Mesothelial cell of epicardium (in vitro differentiated cells): Measurements from ENCODE around the gene ATP2C2. TPM values are rescaled to one million over a fixed set of nuclear protein-coding genes. Genes with fewer than 3 reads are reported as not detected.
"Not testable (repeated sequence)": the region's sequence is repeated elsewhere in the genome, so short reads cannot be mapped to it uniquely, and the experiment has no call there.

Source experiments
- DNase-seq, 2 experiments: peaks; one replicate each; pipeline ENCODE4 v3.0.0; 2021; ENCODE audit warnings: low spot score in 2 of 2; ENCODE audit not compliant: unreplicated experiment in 2 of 2
- H3K27ac Mint-ChIP-seq: 2 replicates; pipeline ENCODE4 v1.8.0; 2021; ENCODE audit warnings: mixed read lengths
- H3K27me3 Mint-ChIP-seq: 2 replicates; pipeline ENCODE4 v1.8.0; 2021; ENCODE audit warnings: low read depth, mixed read lengths
- H3K36me3 Mint-ChIP-seq: 2 replicates; pipeline ENCODE4 v1.8.0; 2021; ENCODE audit warnings: mixed read lengths
- H3K4me1 Mint-ChIP-seq: 2 replicates; pipeline ENCODE4 v1.8.0; 2021; ENCODE audit warnings: mixed read lengths
- H3K4me3 Mint-ChIP-seq: 2 replicates; pipeline ENCODE4 v1.8.0; 2021; ENCODE audit warnings: mild to moderate bottlenecking, moderate library complexity, mixed read lengths
- H3K9me3 Mint-ChIP-seq: 2 replicates; pipeline ENCODE4 v1.8.0; 2021; ENCODE audit warnings: mixed read lengths
- total RNA-seq: library from RNA; stranded (reverse); gene quantifications from 3 replicates; pipeline ENCODE4 v1.2.1, GENCODE V29; 2021
- TF ChIP-seq, protein P1 (sequence below): fragments of 200-600 bp; sonication (generic); IDR thresholded peaks from one replicate; pipeline ENCODE4 v1.5.0; 2021; ENCODE audit warnings: antibody characterized with exemption; ENCODE audit not compliant: unreplicated experiment

Gene ATP2C2
- total RNA-seq, 1 donor from 2014 or later: 47.7 TPM

DNA sequence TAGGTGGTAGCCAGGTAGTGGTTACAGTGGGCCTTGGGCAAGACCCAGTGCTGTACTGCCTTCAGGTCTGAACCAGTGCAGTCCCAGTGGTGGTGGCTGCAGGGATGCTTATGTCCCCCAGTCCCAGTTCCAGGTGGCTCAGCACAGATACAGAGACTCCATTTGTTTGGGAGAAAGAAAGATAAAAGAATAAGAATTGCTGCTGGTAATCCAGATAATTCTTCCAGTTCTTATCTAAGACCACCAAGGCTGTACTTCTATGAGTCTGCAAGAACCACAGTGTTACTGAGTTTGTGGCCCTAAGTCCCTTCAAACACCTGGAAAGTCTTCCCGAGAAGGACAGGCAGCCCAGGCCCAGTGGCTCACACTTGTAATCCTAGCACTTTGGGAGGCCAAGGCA, 33.9 kb upstream of the ATP2C2 start:
- Mint-ChIP-seq H3K27me3 (no peaks in the 10 kb centered on the region), H3K4me3 (no peak overlapping the region), H3K36me3 (peaks cover 13% of the 10 kb centered on the region), H3K27ac (no peak overlapping the region), H3K9me3 (peaks cover 20% of the 10 kb centered on the region), H3K4me1 (peaks cover 3% of the 10 kb centered on the region)
- TF ChIP-seq, protein P1, sequence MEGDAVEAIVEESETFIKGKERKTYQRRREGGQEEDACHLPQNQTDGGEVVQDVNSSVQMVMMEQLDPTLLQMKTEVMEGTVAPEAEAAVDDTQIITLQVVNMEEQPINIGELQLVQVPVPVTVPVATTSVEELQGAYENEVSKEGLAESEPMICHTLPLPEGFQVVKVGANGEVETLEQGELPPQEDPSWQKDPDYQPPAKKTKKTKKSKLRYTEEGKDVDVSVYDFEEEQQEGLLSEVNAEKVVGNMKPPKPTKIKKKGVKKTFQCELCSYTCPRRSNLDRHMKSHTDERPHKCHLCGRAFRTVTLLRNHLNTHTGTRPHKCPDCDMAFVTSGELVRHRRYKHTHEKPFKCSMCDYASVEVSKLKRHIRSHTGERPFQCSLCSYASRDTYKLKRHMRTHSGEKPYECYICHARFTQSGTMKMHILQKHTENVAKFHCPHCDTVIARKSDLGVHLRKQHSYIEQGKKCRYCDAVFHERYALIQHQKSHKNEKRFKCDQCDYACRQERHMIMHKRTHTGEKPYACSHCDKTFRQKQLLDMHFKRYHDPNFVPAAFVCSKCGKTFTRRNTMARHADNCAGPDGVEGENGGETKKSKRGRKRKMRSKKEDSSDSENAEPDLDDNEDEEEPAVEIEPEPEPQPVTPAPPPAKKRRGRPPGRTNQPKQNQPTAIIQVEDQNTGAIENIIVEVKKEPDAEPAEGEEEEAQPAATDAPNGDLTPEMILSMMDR: no peak
- no peak for DNase-seq

DNA sequence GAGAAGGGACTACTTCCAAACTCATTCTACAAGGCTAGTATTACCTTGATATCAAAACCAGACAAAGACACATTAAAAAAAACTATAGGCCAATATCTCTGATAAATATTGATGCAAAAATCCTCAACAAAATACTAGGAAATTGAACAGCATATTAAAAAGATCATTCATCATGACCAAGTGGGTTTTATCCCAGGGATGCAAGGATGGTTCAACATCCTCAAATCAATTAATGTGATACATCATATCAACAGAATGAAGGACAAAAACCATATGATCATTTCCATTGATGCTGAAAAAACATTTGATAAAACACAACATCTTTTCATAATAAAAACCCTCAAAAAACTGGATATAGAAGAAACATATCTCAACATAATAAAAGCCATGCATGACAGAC, 31.1 kb upstream of the ATP2C2 start:
- not testable (repeated sequence) for H3K4me1 Mint-ChIP-seq

DNA sequence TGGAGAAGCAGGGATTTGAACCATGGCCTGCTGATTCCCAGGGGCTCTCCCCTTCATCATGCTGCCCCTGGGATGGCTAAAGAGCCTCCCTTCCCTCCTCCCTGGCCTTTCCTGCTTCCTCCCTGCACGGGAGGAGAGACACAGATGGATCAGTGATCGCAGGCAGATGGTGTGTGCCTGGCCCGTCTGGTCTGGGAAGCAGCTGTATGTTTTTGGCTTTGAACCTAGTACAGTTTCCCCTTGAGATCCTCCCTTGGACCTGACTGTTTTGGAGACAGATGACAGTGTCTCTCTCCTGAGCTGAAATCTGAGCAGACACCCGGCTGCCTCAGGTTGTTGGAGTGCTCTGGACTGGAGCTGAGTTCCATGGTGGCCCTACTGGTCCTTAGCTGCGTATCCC, 29.0 kb upstream of the ATP2C2 start:
- TF ChIP-seq, protein P1: no peak
- no peaks in the 10 kb centered on the region for H3K27me3 Mint-ChIP-seq
- DNase-seq: no peak
- peaks cover 20% of the 10 kb centered on the region for H3K9me3 Mint-ChIP-seq
- no peak overlapping the region for H3K27ac Mint-ChIP-seq
- no peak overlapping the region for H3K4me3 Mint-ChIP-seq
- peaks cover 13% of the 10 kb centered on the region for H3K36me3 Mint-ChIP-seq
- H3K4me1 Mint-ChIP-seq: peaks cover 4% of the 10 kb centered on the region

More for the DNA sequence above, 31.1 kb upstream of the ATP2C2 start:
- not testable (repeated sequence) for H3K4me3 Mint-ChIP-seq, H3K27me3 Mint-ChIP-seq, DNase-seq, H3K27ac Mint-ChIP-seq
- Mint-ChIP-seq H3K9me3 (peaks cover 20% of the 10 kb centered on the region), H3K36me3 (peaks cover 13% of the 10 kb centered on the region)

DNA sequence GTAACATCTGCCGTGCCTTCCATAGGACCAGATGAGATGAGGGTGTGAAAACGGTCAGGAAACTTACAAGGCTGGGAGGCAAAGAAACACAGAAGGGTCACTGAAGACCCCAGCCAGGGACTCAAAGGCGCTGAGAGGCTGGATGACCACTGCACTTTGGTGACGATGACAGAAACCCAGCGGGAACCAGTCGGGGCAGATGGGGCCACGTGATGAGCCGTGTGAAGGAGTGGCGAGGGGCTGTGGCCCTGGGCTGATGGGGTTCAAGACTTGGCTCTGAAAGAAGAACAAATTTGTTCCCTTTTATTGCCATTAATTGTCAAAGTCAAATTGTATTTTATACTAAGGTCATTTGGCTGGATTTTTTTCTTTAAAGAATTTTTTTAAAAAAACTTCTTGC, 28.6 kb upstream of the ATP2C2 start:
- Mint-ChIP-seq H3K36me3 (peaks cover 13% of the 10 kb centered on the region), H3K4me3 (no peak overlapping the region), H3K4me1 (peaks cover 4% of the 10 kb centered on the region), H3K9me3 (peaks cover 20% of the 10 kb centered on the region), H3K27ac (no peak overlapping the region), H3K27me3 (no peaks in the 10 kb centered on the region)
- DNase-seq: no peak
- TF ChIP-seq, protein P1: no peak

DNA sequence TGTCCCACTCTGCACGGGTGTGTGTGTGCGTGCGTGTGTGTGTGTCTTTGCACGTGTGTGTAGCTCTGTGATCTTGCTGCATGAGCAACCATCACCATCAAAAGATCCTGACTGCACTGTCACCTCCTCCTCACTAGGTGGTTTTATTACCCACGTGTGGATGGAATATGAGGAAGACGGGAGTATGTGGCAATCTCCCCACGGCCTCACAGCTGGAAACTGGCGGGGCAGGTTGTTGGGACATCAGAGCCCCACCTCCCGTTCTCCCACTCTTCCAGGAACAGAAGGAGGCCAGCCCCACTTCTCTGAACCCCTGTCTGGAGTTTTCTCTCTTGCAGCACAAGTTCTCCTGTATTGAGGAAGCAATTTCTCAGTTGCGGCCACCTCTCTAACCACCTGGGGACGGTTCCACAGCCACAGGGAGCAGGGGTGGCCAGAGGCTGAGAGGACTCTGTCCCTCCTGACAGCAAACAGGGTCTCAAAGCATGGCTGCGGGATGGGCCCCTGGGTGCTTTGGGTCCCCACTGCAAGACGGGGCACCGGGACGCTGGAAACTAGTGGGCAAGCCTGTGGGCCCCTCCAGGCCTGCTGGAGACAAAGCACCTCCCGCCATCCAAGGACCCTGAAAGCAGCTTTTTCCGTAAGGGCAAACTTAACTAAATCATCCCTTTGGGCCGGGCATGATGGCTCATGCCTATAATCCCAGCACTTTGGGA, 27.9 kb upstream of the ATP2C2 start:
- Mint-ChIP-seq H3K27ac (no peak overlapping the region), H3K4me1 (peaks cover 4% of the 10 kb centered on the region), H3K4me3 (no peak overlapping the region), H3K27me3 (no peaks in the 10 kb centered on the region), H3K36me3 (peaks cover 11% of the 10 kb centered on the region), H3K9me3 (peaks cover 13% of the 10 kb centered on the region)
- TF ChIP-seq, protein P1: no peak
- no peak for DNase-seq

DNA sequence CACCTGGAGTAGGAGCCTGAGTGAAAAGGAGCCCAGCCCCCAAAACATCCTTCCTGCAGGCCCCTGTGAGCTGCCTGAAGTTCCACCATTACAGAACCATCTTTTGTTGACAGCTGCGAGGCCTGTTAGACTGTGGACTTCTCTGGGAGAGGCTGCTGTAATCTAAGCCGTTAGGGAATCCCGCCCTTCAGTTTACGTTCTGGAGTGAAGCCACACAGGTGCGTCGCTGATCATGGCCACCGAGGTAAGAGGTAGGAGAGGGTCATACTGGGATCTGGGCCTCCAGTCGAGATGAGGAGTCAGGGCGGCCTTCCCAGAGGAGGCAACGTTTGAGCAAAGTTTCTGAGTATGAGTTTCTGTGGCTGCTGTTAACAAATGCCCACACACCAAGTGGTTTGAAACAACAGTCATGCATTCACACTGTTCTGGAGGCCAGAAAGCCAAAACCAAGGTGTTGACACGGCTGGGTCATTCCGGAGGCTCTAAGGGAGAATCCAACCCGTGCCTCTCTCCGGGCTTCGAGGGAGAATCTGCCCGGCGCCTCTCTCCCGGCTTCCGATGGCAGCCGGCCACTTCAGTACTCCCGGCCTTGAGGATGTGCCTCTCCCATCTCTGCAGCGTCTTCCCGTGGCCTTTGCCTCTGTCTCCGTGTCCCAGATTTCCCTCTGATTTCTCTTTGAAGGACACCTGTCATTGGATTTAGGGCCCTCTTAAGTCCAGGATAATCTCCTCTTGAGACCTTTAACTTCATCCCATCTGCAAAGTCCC, 26.6 kb upstream of the ATP2C2 start:
- no peak for DNase-seq
- peaks cover 4% of the 10 kb centered on the region for H3K4me1 Mint-ChIP-seq
- H3K27ac Mint-ChIP-seq: no peak overlapping the region
- H3K4me3 Mint-ChIP-seq: no peak overlapping the region
- H3K27me3 Mint-ChIP-seq: peaks cover under 1% of the 10 kb centered on the region
- H3K9me3 Mint-ChIP-seq: peaks cover 8% of the 10 kb centered on the region
- TF ChIP-seq, protein P1: no peak
- peaks cover 7% of the 10 kb centered on the region for H3K36me3 Mint-ChIP-seq

DNA sequence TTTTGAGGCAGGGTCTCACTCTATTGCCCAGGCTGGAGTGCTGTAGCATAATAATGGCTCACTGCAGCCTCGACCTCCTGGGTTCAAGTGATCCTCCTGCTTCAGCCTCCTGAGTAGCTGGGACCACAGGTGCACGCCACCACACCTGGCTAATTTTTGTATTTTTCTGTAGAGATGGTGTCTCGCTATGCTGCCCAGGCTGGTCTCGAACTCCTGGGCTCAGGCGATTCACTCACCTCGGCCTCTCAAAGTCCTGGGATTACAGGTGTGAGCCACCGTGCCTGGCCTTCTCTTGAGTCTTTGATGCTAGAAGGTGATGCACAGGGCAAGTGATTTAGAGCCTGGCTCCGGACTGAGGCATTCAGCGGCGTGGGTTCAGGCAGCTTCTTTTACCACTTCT, 24.5 kb upstream of the ATP2C2 start:
- H3K27me3 Mint-ChIP-seq, H3K27ac Mint-ChIP-seq: not testable (repeated sequence)

More for the DNA sequence above, 24.5 kb upstream of the ATP2C2 start:
- not testable (repeated sequence) for DNase-seq, H3K4me1 Mint-ChIP-seq, H3K4me3 Mint-ChIP-seq, H3K9me3 Mint-ChIP-seq, H3K36me3 Mint-ChIP-seq
